ENCODE data around the gene TENM3.

TENM3 gene

DNA sequence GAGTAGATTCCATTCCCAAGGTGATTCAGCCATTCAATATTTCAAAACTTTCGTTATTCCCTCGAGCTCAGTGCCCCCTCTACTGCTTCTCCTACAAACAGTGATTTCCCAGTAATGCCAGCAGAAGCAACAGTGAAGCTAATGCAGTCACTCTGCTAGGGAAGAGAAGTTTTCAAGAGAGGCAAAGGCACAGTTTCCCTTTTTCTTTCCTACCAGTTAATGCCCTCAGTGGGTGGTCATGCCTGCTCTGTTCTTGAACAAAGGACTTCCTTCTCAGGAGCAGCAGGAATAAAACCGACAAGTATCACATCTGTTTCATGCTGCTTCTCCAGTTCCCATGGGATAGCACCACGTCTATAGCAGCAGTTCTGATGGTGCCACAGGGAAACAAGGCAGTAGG is 317.2 kb downstream of the TENM3 start:
- ATAC-seq (replicated peaks) (no peak), DNase-seq (no peak)
- Mint-ChIP-seq H3K27me3 (peaks cover 23 to 25% of the 10 kb centered on the region in 2 donors), H3K9me3 (no peaks in the 10 kb centered on the region), H3K4me1 (ENCODE audit: low read depth in 2 of 2) (no peaks in the 10 kb centered on the region), H3K27ac (no peak overlapping the region), H3K36me3 (ENCODE audit: insufficient read depth) (no peaks in the 10 kb centered on the region), H3K4me3 (no peak overlapping the region)

DNA sequence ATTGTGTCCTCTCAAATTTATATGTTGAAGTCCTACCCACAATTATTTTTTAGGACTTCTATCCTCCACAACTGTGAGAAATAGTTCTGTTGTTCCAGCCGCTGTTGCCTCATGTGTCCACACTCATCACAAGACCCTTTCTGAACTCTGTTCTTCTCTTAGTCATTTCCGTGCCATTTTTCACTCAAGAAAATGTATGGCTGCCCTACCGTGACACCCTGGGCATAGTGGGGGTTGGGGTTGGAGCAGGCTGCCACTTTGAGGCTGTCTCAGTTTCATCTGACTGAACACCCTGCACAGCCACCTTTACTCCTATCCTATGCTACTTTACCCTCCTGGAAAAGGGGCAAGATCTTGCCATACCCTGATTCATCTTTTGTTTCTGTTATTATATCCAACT is 319.1 kb downstream of the TENM3 start:
- Mint-ChIP-seq H3K9me3 (no peaks in the 10 kb centered on the region), H3K27me3 (peaks cover 23 to 25% of the 10 kb centered on the region in 2 donors), H3K27ac (no peak overlapping the region), H3K36me3 (ENCODE audit: insufficient read depth) (no peaks in the 10 kb centered on the region), H3K4me3 (no peak overlapping the region), H3K4me1 (ENCODE audit: low read depth in 2 of 2) (no peaks in the 10 kb centered on the region)
- DNase-seq = no peak
- ATAC-seq (replicated peaks) = no peak

GRCh38 chr4:182564724-182565369 is 321.6 kb downstream of the TENM3 start:
- Mint-ChIP-seq H3K36me3 (ENCODE audit: insufficient read depth) (no peaks in the 10 kb centered on the region), H3K4me3 (no peak overlapping the region), H3K27me3 (peaks cover 29 to 33% of the 10 kb centered on the region in 2 donors), H3K9me3 (no peaks in the 10 kb centered on the region), H3K4me1 (ENCODE audit: low read depth in 2 of 2) (no peaks in the 10 kb centered on the region), H3K27ac (no peak overlapping the region)
- ATAC-seq (replicated peaks) = no peak
- no peak for DNase-seq

GRCh38 chr4:182567119-182567518 is 323.9 kb downstream of the TENM3 start:
- no peak for DNase-seq
- Mint-ChIP-seq H3K27me3 (peaks cover 19 to 27% of the 10 kb centered on the region in 2 donors), H3K4me1 (ENCODE audit: low read depth in 2 of 2) (no peaks in the 10 kb centered on the region), H3K36me3 (ENCODE audit: insufficient read depth) (no peaks in the 10 kb centered on the region), H3K27ac (no peak overlapping the region), H3K4me3 (no peak overlapping the region), H3K9me3 (no peaks in the 10 kb centered on the region)
- ATAC-seq (replicated peaks) = no peak

DNA sequence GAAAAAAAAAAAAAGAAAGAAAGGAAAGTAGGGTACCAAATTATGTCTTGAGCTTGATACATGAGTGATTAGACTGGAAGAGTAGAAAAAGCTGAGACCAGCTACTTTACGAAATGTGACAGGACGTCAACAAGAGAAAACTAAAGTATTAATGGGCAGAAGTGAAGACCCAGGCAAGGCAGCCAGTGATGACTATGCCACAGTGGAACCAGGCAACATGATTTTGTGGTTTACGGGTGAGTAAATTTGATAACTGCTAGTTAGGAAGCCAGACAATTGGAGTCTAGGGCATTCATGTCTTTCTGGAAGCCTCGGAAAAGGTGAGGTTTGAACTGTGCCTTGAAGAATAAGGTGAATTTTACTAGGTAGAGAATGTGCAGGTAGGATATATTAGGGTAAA is 326.4 kb downstream of the TENM3 start:
- peaks cover 12 to 24% of the 10 kb centered on the region in 2 donors for H3K27me3 Mint-ChIP-seq
- ATAC-seq (replicated peaks) (no peak), DNase-seq (no peak)
- H3K4me1 Mint-ChIP-seq (ENCODE audit: low read depth in 2 of 2) = no peaks in the 10 kb centered on the region
- H3K36me3 Mint-ChIP-seq (ENCODE audit: insufficient read depth) = no peaks in the 10 kb centered on the region
- no peak overlapping the region for H3K4me3 Mint-ChIP-seq
- no peak overlapping the region for H3K27ac Mint-ChIP-seq
- H3K9me3 Mint-ChIP-seq = no peaks in the 10 kb centered on the region

GRCh38 chr4:182574706-182575105 is 331.5 kb downstream of the TENM3 start:
- Mint-ChIP-seq H3K36me3 (ENCODE audit: insufficient read depth) (no peaks in the 10 kb centered on the region), H3K4me3 (no peak overlapping the region), H3K4me1 (ENCODE audit: low read depth in 2 of 2) (no peaks in the 10 kb centered on the region), H3K27ac (no peak overlapping the region), H3K27me3 (peaks cover 6 to 14% of the 10 kb centered on the region in 2 donors), H3K9me3 (no peaks in the 10 kb centered on the region)
- no peak for ATAC-seq (replicated peaks)
- no peak for DNase-seq

DNA sequence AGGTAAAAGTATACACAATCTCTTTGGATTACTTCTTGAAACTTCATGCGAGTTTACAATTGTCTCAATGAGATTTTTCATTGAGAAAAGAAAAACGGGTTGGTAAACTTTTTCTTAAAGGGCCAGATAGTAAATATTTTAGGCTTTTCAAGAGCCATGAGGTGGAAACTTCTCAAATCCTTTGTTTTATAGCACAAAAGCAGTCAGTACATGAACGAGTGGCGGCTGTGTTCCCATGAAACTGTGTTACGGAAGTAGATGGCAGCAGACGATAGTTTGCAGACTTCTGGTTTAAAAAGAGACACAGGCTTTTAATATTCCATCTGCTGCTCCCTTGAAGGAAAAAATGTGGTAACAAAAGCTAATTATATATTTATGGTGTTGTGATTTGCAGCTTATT is 332.0 kb downstream of the TENM3 start:
- Mint-ChIP-seq H3K36me3 (ENCODE audit: insufficient read depth) (no peaks in the 10 kb centered on the region), H3K4me1 (ENCODE audit: low read depth in 2 of 2) (no peaks in the 10 kb centered on the region), H3K27me3 (peaks cover 6 to 14% of the 10 kb centered on the region in 2 donors), H3K9me3 (no peaks in the 10 kb centered on the region), H3K27ac (no peak overlapping the region), H3K4me3 (no peak overlapping the region)
- DNase-seq (no peak), ATAC-seq (replicated peaks) (no peak)

DNA sequence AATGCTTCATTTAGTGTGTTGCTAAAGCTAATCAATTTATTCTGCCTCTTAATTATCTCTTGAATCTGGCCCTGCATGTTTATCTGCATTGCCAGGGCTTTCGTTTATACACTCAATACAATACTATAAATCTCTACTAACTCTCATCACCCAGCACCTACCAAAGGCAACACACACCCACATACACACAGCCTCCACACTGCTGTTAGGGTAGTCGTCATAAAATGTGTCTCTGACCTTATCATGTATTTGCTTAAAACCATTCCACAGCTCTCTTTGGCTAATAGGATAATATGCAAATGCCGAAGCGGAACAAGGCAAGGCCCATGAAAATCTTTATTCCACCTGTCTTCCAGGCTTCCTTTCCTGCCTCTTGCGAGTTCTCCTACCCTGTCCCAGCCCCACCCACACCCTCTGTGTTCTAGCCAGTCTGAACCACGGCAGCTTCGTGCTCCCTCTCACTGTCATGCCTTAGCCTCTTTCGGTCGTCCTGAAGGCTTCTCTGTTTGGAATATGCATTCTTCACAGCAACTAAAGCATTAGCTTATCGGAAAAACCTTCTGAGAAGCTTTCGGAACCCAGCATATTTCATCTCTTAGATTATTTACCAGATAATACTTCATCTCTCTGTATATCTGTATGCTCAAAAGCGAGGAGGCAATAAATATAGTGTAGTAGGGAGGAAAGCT is 333.5 kb downstream of the TENM3 start:
- Mint-ChIP-seq H3K27ac (no peak overlapping the region), H3K4me1 (ENCODE audit: low read depth in 2 of 2) (no peaks in the 10 kb centered on the region), H3K36me3 (ENCODE audit: insufficient read depth) (no peaks in the 10 kb centered on the region), H3K4me3 (no peak overlapping the region), H3K27me3 (peaks cover 6 to 14% of the 10 kb centered on the region in 2 donors), H3K9me3 (no peaks in the 10 kb centered on the region)
- ATAC-seq (replicated peaks) (no peak), DNase-seq (no peak)

GRCh38 chr4:182577411-182577810 is 334.2 kb downstream of the TENM3 start:
- H3K27me3 Mint-ChIP-seq = peaks cover 6 to 14% of the 10 kb centered on the region in 2 donors
- no peaks in the 10 kb centered on the region for H3K4me1 Mint-ChIP-seq (ENCODE audit: low read depth in 2 of 2)
- ATAC-seq (replicated peaks) (no peak), DNase-seq (no peak)
- H3K36me3 Mint-ChIP-seq (ENCODE audit: insufficient read depth) = no peaks in the 10 kb centered on the region
- H3K4me3 Mint-ChIP-seq = no peak overlapping the region
- H3K27ac Mint-ChIP-seq = no peak overlapping the region
- H3K9me3 Mint-ChIP-seq = no peaks in the 10 kb centered on the region

DNA sequence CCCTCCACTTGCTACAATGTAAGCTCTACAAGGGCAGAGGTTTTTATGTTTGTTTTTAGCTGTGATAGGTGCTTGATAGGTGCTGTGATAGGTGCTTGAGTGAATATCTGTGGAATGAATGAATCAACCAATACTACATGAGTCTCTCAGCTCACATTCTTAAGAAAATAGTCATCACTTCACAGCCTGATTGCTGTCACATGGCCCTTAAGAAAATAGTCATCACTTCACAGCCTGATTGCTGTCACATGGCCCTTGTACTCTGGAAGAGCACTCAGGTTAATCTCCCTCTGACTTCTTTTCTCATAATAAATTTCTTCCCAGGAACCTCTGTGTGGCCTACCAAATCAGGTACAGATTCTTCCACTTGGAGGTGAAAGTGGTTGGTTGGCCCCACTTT is 335.2 kb downstream of the TENM3 start:
- H3K27me3 Mint-ChIP-seq = peaks cover 6 to 14% of the 10 kb centered on the region in 2 donors
- ATAC-seq (replicated peaks) (no peak), DNase-seq (no peak)
- H3K4me1 Mint-ChIP-seq (ENCODE audit: low read depth in 2 of 2) = no peaks in the 10 kb centered on the region
- H3K9me3 Mint-ChIP-seq = no peaks in the 10 kb centered on the region
- H3K36me3 Mint-ChIP-seq (ENCODE audit: insufficient read depth) = no peaks in the 10 kb centered on the region
- no peak overlapping the region for H3K27ac Mint-ChIP-seq
- no peak overlapping the region for H3K4me3 Mint-ChIP-seq

- DNase-seq = no peak
- Mint-ChIP-seq H3K4me1 (ENCODE audit: low read depth in 2 of 2) (peaks cover 0 to 3% of the 10 kb centered on the region in 2 donors), H3K9me3 (no peaks in the 10 kb centered on the region), H3K27ac (no peak overlapping the region), H3K27me3 (peaks cover 1% of the 10 kb centered on the region in 2 donors), H3K4me3 (no peak overlapping the region), H3K36me3 (ENCODE audit: insufficient read depth) (no peaks in the 10 kb centered on the region)
- ATAC-seq (replicated peaks) = no peak
These were observed 339.0 kb downstream of the TENM3 start for GRCh38 chr4:182582245-182582644.

DNA sequence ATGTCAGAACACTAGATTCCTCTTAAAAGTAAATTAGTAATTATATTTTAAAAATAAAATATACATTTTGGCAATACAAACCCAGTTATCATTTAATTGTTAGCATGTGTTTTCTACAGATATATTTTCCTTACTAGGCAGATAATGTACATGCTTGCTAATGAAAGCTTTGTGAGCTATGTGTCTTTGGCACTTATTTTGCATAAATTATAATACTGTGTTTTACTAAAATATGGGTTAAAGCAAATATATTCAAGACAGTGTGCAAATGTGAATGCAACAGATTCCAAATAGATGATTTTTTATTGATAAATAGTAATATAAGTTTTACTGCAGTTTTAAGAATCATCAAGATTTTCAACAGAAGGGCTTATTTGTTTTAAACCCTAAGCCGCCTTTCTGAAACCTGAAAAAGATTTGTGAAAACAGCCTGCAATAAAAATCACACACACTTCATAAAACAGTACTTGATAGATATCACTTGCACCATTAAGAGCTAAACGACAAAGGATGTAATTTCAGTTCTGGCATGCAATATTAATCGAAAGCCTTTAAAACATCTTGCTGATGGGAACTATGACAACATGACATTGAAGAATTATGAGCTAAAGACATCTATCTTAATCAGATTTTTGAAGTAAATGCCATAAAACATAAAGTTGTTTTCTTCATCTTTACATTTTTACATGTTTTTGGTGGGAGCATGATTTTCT is 340.7 kb downstream of the TENM3 start:
- DNase-seq (no peak), ATAC-seq (replicated peaks) (no peak)
- no peak overlapping the region for H3K27ac Mint-ChIP-seq
- no peaks in the 10 kb centered on the region for H3K36me3 Mint-ChIP-seq (ENCODE audit: insufficient read depth)
- H3K9me3 Mint-ChIP-seq = peaks cover 0 to 2% of the 10 kb centered on the region in 2 donors
- no peak overlapping the region for H3K4me3 Mint-ChIP-seq
- peaks cover 0 to 3% of the 10 kb centered on the region in 2 donors for H3K4me1 Mint-ChIP-seq (ENCODE audit: low read depth in 2 of 2)
- no peaks in the 10 kb centered on the region for H3K27me3 Mint-ChIP-seq

DNA sequence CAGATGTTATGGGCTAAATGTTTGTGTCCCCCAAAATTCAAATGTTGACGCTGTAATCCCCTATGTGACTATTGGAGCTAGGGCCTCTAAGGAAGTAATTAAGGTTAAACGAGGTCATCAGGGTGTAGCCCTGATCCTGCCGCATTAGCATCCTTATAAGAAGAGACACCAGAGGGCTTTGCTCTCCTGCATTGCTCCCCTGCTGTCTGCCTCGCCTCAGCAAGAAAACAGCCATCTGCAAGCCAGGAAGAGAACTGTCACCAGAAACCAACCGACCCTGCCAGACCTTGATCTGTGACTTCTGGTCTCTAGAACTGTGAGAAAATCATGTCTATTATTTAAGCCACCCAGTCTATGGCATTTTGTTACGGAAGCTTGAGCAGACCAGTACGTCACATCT is 342.1 kb downstream of the TENM3 start:
- peaks cover 0 to 2% of the 10 kb centered on the region in 2 donors for H3K9me3 Mint-ChIP-seq
- no peak for DNase-seq
- H3K4me1 Mint-ChIP-seq (ENCODE audit: low read depth in 2 of 2) = peaks cover 0 to 3% of the 10 kb centered on the region in 2 donors
- no peak overlapping the region for H3K4me3 Mint-ChIP-seq
- no peaks in the 10 kb centered on the region for H3K36me3 Mint-ChIP-seq (ENCODE audit: insufficient read depth)
- H3K27ac Mint-ChIP-seq = no peak overlapping the region
- H3K27me3 Mint-ChIP-seq = no peaks in the 10 kb centered on the region
- no peak for ATAC-seq (replicated peaks)

DNA sequence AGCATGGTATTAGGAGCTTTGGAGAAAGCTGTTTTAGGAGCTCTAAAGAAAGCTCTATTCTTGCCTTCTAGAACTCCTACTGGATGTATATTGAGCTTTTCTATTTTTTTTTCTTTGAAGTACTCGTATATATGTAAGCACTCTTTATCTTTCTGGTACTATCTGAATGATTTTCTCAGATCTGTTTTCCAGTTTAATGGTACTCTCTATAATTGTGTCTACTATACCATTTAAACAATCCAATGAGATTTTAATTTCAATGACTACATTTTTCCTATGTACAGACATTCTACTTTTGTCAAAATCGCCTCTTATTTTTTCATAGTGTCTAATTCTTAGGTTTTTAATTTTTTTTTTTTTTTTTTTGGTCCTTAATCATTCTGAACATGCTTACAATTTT is 345.9 kb downstream of the TENM3 start:
- DNase-seq (no peak), ATAC-seq (replicated peaks) (no peak)
- Mint-ChIP-seq H3K27me3 (no peaks in the 10 kb centered on the region), H3K4me3 (no peak overlapping the region), H3K4me1 (ENCODE audit: low read depth in 2 of 2) (peaks cover 0 to 3% of the 10 kb centered on the region in 2 donors), H3K27ac (no peak overlapping the region), H3K36me3 (ENCODE audit: insufficient read depth) (peaks cover 3% of the 10 kb centered on the region), H3K9me3 (peaks cover 0 to 4% of the 10 kb centered on the region in 2 donors)
